SHP77 treated with DMSO at 0.1 percent for 48 hours (cell line): ENCODE results near the gene INSYN2B.
"Not testable (repeated sequence)": the region's sequence is repeated elsewhere in the genome, so short reads cannot be mapped to it uniquely, and the experiment has no call there.

Experiments
- DNase-seq: peaks from one replicate; lab custom pipeline; 2025; lab: John Stamatoyannopoulos, UW

INSYN2B gene

GRCh38 chr5:169971780-169972179 lies 8.5 kb downstream of the INSYN2B start:
- DNase-seq = no peak

GRCh38 chr5:169970911-169971765 lies 9.2 kb downstream of the INSYN2B start:
- no peak for DNase-seq

- no peak for DNase-seq
Observed at GRCh38 chr5:169970339-169970738, 10.0 kb downstream of the INSYN2B start.

- DNase-seq = no peak
Observed at GRCh38 chr5:169964246-169964645, 16.0 kb downstream of the INSYN2B start.

GRCh38 chr5:169960659-169961058 lies 19.6 kb downstream of the INSYN2B start:
- DNase-seq = no peak

- no peak for DNase-seq
Observed at GRCh38 chr5:169958278-169958677, 22.0 kb downstream of the INSYN2B start.

- no peak for DNase-seq
Observed at GRCh38 chr5:169956756-169957155, 23.5 kb downstream of the INSYN2B start.

GRCh38 chr5:169956126-169956525 lies 24.2 kb downstream of the INSYN2B start:
- DNase-seq = no peak

GRCh38 chr5:169954786-169955185 lies 25.5 kb downstream of the INSYN2B start:
- no peak for DNase-seq

GRCh38 chr5:169953196-169953595 lies 27.1 kb downstream of the INSYN2B start:
- not testable (repeated sequence) for DNase-seq

- no peak for DNase-seq
Observed at GRCh38 chr5:169950333-169950732, 30.0 kb downstream of the INSYN2B start.

GRCh38 chr5:169946743-169947295 lies 33.5 kb downstream of the INSYN2B start:
- DNase-seq = no peak

- DNase-seq = no peak
Observed at GRCh38 chr5:169945831-169946261, 34.4 kb downstream of the INSYN2B start.

GRCh38 chr5:169944922-169945680 lies 35.2 kb downstream of the INSYN2B start:
- DNase-seq = no peak

GRCh38 chr5:169944115-169944514 lies 36.2 kb downstream of the INSYN2B start:
- DNase-seq = no peak

- DNase-seq = no peak
Observed at GRCh38 chr5:169943026-169943425, 37.3 kb downstream of the INSYN2B start.

GRCh38 chr5:169942181-169942580 lies 38.1 kb downstream of the INSYN2B start:
- DNase-seq = no peak

- no peak for DNase-seq
Observed at GRCh38 chr5:169941542-169941941, 38.8 kb downstream of the INSYN2B start.

- no peak for DNase-seq
Observed at GRCh38 chr5:169939731-169940130, 40.6 kb downstream of the INSYN2B start.

GRCh38 chr5:169938439-169938838 lies 41.9 kb downstream of the INSYN2B start:
- no peak for DNase-seq

- DNase-seq = no peak
Observed at GRCh38 chr5:169935762-169936161, 44.5 kb downstream of the INSYN2B start.

GRCh38 chr5:169934990-169935389 lies 45.3 kb downstream of the INSYN2B start:
- DNase-seq = no peak

- no peak for DNase-seq
Observed at GRCh38 chr5:169933616-169934015, 46.7 kb downstream of the INSYN2B start.
